HepG2 (cell line): ENCODE measurements around the gene PAQR5. TPM values are rescaled to one million over a fixed set of nuclear protein-coding genes. Genes with fewer than 3 reads are reported as not detected.

Source experiments
- ATAC-seq: fragments of 200-7000 bp; cut with Tn5 transposase; 3 replicates; pipeline ENCODE4 v1.9.1; 2020; ENCODE audit warnings: mild to moderate bottlenecking, moderate library complexity
- BruUV-seq: library from RNA; stranded (reverse); fragments of 400-500 nt; replicated peaks from 2 replicates; lab custom pipeline; 2021; lab: Mats Ljungman, UMichigan
- CTCF ChIA-PET: fragments of 300-600 bp; formaldehyde crosslinking; extraction: SDS; loops from one replicate; lab custom pipeline; 2021; ENCODE audit warnings: low total read pairs, inconsistent platforms, low intra/inter-chr PET ratio; lab: Yijun Ruan, JAX
- POLR2A ChIA-PET: fragments of 350-600 bp; sonication (Branson Sonifier 250); formaldehyde crosslinking; loops from one replicate; lab custom pipeline; 2020; ENCODE audit warnings: antibody characterized with exemption, inconsistent platforms; lab: Yijun Ruan, JAX
- DNase-seq: peaks from one replicate; pipeline ENCODE4 v3.0.0-alpha.2; 2015; ENCODE audit warnings: low spot score
- FAIRE-seq: peaks from 3 replicates; lab custom pipeline; 2011; peaks lifted over from hg19 to GRCh38; lab: Jason Lieb, UNC
- H2AFZ ChIP-seq: one replicate; pipeline ENCODE4 v1.6.1; 2011; ENCODE audit warnings: low read length, inconsistent platforms
- H3K27ac ChIP-seq: fragments of 300-600 bp; 3 replicates; pipeline ENCODE4 v1.8.0; 2011; ENCODE audit warnings: mixed run types, mild to moderate bottlenecking, mixed read lengths, low read length, inconsistent platforms; ENCODE audit not compliant: insufficient read depth; ENCODE audit errors: extremely low read length
- H3K27me3 ChIP-seq, 2 experiments: fragments of 200-600 bp in 1 of 2; 2 replicates in 1 of 2; 3 replicates in 1 of 2; pipeline versions ENCODE4 v1.6.0 to v1.8.0; 2011; ENCODE audit warnings: low read length in 2 of 2, mild to moderate bottlenecking in 2 of 2, moderate library complexity in 2 of 2, inconsistent platforms in 1 of 2; ENCODE audit not compliant: insufficient read depth in 2 of 2, control insufficient read depth in 1 of 2
- H3K36me3 ChIP-seq, 2 experiments: fragments of 200-600 bp in 1 of 2; replicated peaks in 1 of 2; 2 replicates in 1 of 2; 3 replicates in 1 of 2; pipeline versions ENCODE4 v1.5.1 to v1.8.0; 2011; ENCODE audit warnings: low read length in 2 of 2, inconsistent platforms in 1 of 2; ENCODE audit not compliant: insufficient read depth in 2 of 2, control insufficient read depth in 1 of 2
- H3K4me1 ChIP-seq: 2 replicates; pipeline ENCODE4 v1.5.1; 2012; ENCODE audit warnings: low read length, inconsistent platforms; ENCODE audit not compliant: insufficient read depth
- H3K4me2 ChIP-seq: 2 replicates; pipeline ENCODE4 v1.6.0; 2011; ENCODE audit warnings: low read depth, low read length, inconsistent platforms
- H3K4me3 ChIP-seq, 3 experiments: fragments of 200-600 bp in 1 of 3; sonication (generic), shearing (Covaris generic) in 1 of 3; replicated peaks in 1 of 3; 2 replicates each; pipeline ENCODE4 v1.5.1; 2011 to 2016; ENCODE audit warnings: low read length in 3 of 3, inconsistent platforms in 2 of 3, low read depth in 2 of 3, mild to moderate bottlenecking in 2 of 3, control low read depth in 1 of 3, mixed read lengths in 1 of 3; ENCODE audit not compliant: insufficient read depth in 1 of 3
- H3K79me2 ChIP-seq: one replicate; pipeline ENCODE4 v1.6.1; 2011; ENCODE audit warnings: low read length, inconsistent platforms; ENCODE audit not compliant: insufficient read depth
- H3K9ac ChIP-seq: 2 replicates; pipeline ENCODE4 v1.6.0; 2011; ENCODE audit warnings: mild to moderate bottlenecking, low read depth, low read length, inconsistent platforms; ENCODE audit not compliant: insufficient read depth
- H3K9me3 ChIP-seq: 2 replicates; pipeline ENCODE4 v1.5.1; 2012; ENCODE audit warnings: mild to moderate bottlenecking, low read length
- H4K20me1 ChIP-seq: 2 replicates; pipeline ENCODE4 v1.6.0; 2011; ENCODE audit warnings: inconsistent platforms, mild to moderate bottlenecking, low read length, moderate library complexity; ENCODE audit not compliant: insufficient read depth
- IKZF4 ChIP-seq: sonication (generic); formaldehyde crosslinking; IDR thresholded peaks from 2 replicates; pipeline ENCODE4 v1.5.1; 2020; ENCODE audit warnings: borderline replicate concordance, mild to moderate bottlenecking, low read depth, missing genetic modification reagents; ENCODE audit errors: not compliant biosample characterization
- MAZ ChIP-seq, 2 experiments: sonication (generic) in 1 of 2; formaldehyde crosslinking in 1 of 2; IDR thresholded peaks; 2 replicates each; pipeline versions ENCODE4 v1.5.0 to v1.6.1; 2012 to 2020; ENCODE audit warnings: low read depth in 2 of 2, mild to moderate bottlenecking in 2 of 2, borderline replicate concordance in 1 of 2, improper control_type of control experiment in 1 of 2, low read length in 1 of 2, missing genetic modification reagents in 1 of 2, moderate library complexity in 1 of 2
- ZNF552 ChIP-seq: sonication (generic); formaldehyde crosslinking; IDR thresholded peaks from 2 replicates; pipeline ENCODE4 v1.9.0; 2022; ENCODE audit warnings: missing genetic modification reagents, mild to moderate bottlenecking, borderline replicate concordance
- ZNF556 ChIP-seq: sonication (generic); formaldehyde crosslinking; IDR thresholded peaks from 2 replicates; pipeline ENCODE4 v1.4.0; 2020; ENCODE audit warnings: mild to moderate bottlenecking, missing genetic modification reagents, borderline replicate concordance
- WGBS: methylation state at CpG from one replicate; pipeline ENCODE4 v1.1.6; 2017; ENCODE audit warnings: low lambda C conversion rate; 5-methylcytosine and 5-hydroxymethylcytosine counted together
- in situ Hi-C: cut with HindIII; loops from 2 replicates; pipeline ENCODE4 v1.10.0; 2017; ENCODE audit warnings: low pct_unique_long_range_greater_than_20kb; ENCODE audit not compliant: extremely low pct_ligation_motif_present
- intact Hi-C: fragments of 100-400 bp; cut with micrococcal nuclease; formaldehyde crosslinking; loops from one replicate; pipeline ENCODE4 v1.10.0; 2022; ENCODE audit not compliant: unreplicated experiment
- polyA plus RNA-seq, 8 experiments: library from polyadenylated mRNA; depleted of rRNA in 3 of 8; stranded (reverse) in 7 of 8; unstranded in 1 of 8; fragments of >200 nt; fragmentation: Illumina TruSeq in 4 of 8; extraction: Trizol in 4 of 8; gene quantifications; 2 replicates each; pipeline versions ENCODE4 v1.2.1 to v1.2.3, GENCODE V29; 2011 to 2016; ENCODE audit warnings: low read depth in 4 of 8, missing spikeins in 1 of 8, mixed read lengths in 1 of 8; ENCODE audit not compliant: insufficient read depth in 1 of 8
- total RNA-seq, 5 experiments: library from RNA; depleted of rRNA; stranded (reverse); fragments of >200 nt; fragmentation: Illumina TruSeq; extraction: Trizol; gene quantifications; 2 replicates each; pipeline ENCODE4 v1.2.3, GENCODE V29; 2016; ENCODE audit warnings: low read depth in 1 of 5
- TF ChIP-seq, protein P1 (sequence below): sonication (generic); formaldehyde crosslinking; IDR thresholded peaks from 2 replicates; pipeline ENCODE4 v1.5.0; 2020; ENCODE audit warnings: mild to moderate bottlenecking, missing genetic modification reagents

Gene PAQR5
- total and polyA plus RNA-seq, 2 of the 13 experiments (the other 11 are each of a cell fraction or from before 2014, with no cell fraction given) = 0.53 to 1.3 TPM

DNA sequence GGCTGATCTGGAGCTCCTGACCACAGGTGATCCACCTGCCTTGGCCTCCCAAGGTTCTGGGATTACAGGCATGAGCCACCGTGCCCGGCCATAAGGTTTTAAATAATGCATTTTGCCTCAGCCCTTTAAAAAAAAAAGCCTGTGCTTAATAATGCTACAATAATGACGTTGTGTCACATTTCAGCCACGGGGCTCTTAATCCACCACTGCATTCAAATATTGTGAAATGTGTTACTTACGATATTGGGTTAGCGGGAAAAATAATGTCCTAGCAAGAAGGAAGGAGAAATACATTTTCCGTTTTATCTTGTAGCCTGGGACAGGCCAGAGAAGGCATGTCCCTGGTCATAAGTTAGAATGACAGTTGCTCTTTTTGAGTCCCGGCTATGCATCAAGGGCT, 17.6 kb downstream of the PAQR5 start:
- Histone ChIP-seq H3K27me3 (peaks cover 5 to 23% of the 10 kb centered on the region in 2 experiments; a peak in 4 of 5 replicates), H3K9ac (no peak overlapping the region), H3K36me3 (no peaks in the 10 kb centered on the region), H2AFZ (no peak overlapping the region), H3K4me2 (no peak overlapping the region), H3K27ac (no peak overlapping the region), H3K4me3 (no peak overlapping the region), H4K20me1 (no peaks in the 10 kb centered on the region), H3K4me1 (no peaks in the 10 kb centered on the region), H3K9me3 (no peaks in the 10 kb centered on the region), H3K79me2 (no peaks in the 10 kb centered on the region)
- ATAC-seq = no peak
- no peak for DNase-seq
- POLR2A ChIA-PET = no interaction called here
- FAIRE-seq = no peak
- no peak for TF ChIP-seq IKZF4 (CRISPR knock-in tag)
- TF ChIP-seq, protein P1, sequence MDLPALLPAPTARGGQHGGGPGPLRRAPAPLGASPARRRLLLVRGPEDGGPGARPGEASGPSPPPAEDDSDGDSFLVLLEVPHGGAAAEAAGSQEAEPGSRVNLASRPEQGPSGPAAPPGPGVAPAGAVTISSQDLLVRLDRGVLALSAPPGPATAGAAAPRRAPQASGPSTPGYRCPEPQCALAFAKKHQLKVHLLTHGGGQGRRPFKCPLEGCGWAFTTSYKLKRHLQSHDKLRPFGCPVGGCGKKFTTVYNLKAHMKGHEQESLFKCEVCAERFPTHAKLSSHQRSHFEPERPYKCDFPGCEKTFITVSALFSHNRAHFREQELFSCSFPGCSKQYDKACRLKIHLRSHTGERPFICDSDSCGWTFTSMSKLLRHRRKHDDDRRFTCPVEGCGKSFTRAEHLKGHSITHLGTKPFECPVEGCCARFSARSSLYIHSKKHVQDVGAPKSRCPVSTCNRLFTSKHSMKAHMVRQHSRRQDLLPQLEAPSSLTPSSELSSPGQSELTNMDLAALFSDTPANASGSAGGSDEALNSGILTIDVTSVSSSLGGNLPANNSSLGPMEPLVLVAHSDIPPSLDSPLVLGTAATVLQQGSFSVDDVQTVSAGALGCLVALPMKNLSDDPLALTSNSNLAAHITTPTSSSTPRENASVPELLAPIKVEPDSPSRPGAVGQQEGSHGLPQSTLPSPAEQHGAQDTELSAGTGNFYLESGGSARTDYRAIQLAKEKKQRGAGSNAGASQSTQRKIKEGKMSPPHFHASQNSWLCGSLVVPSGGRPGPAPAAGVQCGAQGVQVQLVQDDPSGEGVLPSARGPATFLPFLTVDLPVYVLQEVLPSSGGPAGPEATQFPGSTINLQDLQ (CRISPR knock-in tag) = no peak
- TF ChIP-seq MAZ (IDR thresholded peaks at IDR 0.05; ENCODE audit: borderline replicate concordance, low read depth, low read length) = no peak
- no peak for TF ChIP-seq MAZ (CRISPR knock-in tag; IDR thresholded peaks at IDR 0.05; ENCODE audit: low read depth)
- no peak for TF ChIP-seq ZNF552
- TF ChIP-seq ZNF556 (CRISPR knock-in tag) = no peak
- CTCF ChIA-PET = no interaction called here
- BruUV-seq = no TSS peak
- intact Hi-C loops (no loop called here), in situ Hi-C loops (no loop called here)
- WGBS = 63% methylated on average over 8 of the region's 8 CpGs
